ENCODE measurements around the gene TRIM73.
"Not testable (repeated sequence)": the region's sequence is repeated elsewhere in the genome, so short reads cannot be mapped to it uniquely, and the experiment has no call there.

TRIM73 gene

DNA sequence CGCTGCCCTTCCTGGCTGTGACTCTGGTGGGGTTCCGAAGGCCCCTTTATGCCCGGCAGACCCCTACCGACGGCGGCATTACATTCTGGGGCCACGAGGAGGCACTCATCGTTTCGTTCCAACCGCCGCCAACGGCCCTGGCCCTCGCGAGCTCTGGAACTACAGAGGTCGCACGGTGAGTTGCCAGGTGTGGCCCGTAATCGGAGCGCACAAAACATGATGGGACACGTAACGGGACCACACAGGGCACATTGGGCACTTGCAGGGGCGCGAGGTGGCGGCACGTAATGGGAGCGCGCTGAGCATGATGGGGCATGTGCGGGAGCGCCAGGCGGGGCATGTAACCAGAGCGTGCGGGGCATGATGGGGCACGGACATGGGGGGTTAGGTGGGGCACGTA is at the start of gene TRIM73:
TRIM73 (plus strand) TSS at position 301 of the 400 bp plus-strand sequence. CDS start 3,305 bp downstream, outside the sequence.
- DNase-seq, result not testable (repeated sequence)

DNA sequence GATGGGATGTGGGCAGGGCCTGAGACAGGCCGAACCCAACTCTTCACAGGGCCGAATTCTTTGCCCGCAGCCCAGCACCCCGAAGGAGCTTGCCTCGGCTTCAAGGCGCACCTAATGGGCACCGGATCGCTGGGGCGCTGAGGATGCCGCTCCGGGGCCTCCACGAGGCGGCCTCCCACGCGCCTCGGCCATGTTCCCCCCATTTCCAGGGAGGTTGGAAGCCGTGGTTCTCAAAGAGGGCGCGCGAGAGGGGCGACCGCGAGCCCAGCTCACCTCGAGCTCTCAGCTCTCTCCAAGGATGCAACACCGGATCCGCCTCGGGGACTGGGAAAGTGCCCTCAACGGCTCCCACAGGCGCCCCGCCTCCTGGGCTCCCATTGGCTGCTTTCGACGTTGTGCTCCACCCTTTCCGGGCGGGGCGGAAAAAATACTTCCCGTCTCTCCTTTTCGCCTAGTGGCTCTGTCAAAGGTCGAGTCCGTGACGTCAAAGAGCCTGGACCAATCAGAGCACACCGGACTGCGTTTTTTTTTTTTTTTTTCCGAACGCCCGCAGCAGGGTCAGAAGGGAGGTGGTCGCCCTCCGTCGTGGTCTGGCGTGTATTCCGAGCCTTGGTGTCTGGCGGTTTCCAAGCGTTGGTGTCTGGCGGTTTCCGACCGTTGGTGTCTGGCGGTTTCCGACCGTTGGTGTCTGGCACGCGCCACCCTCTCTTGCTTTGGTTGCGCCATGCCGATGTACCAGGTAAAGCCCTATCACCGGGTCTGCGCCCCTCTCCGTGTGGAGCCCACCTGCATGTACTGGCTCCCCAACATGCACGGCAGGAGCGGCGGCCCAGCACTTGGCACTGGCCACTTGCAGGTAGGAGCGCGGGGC is 36.5 kb upstream of the TRIM73 start:
- peak; percentile 38 for DNase-seq

DNA sequence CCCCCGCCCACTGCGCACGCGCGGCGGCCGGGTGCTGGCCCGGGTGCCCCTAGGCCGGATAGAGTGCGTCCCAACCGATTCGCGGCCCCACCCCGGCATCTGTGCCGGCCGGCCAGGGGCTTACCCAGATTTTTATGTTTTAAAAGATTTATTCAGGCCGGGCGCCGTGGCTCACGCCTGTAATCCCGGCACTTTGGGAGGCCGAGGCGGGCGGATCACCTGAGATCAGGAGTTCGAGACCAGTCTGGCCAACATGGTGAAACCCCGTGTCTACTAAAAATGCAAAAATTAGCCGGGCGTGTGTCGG is 35.9 kb upstream of the TRIM73 start:
- peak; percentile 0 for DNase-seq

DNA sequence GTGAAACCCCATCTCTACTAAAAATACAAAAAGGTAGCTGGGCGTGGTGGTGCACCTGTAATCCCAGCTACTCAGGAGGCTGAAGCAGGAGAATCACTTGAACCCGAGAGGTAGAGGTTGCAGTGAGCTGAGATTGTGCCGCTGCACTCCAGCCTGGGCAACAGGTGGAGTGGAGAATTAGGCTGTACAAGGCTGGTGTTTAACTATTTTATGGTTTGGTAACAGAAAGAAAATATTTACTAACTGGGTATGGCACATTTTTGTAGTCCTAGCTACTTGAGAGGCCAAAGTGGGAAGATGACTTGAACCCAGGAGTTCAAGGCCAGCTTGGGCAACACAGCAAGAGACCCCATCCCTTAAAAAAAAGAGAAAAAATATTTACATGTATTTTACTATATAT is 31.4 kb upstream of the TRIM73 start:
- DNase-seq, result not testable (repeated sequence)

DNA sequence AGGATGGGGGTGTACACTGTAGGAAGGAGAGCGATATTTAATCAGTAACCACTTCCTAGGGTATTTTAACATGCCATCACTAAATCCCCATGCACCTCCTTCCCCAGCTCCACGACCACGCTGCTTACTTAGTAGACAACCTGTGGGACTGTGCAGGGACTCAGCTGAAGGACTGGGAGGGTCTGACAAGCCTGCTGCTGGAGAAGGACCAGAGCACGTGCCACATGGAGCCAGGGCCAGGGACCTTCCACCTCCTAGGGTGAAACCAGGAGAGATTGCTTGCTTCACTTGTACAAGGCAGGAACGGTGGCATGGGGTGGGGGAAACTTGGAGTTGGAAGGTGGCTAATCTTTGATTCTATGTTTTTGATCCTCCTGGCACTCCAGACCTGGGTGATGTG is 28.8 kb upstream of the TRIM73 start:
- DNase-seq, result not testable (repeated sequence)

DNA sequence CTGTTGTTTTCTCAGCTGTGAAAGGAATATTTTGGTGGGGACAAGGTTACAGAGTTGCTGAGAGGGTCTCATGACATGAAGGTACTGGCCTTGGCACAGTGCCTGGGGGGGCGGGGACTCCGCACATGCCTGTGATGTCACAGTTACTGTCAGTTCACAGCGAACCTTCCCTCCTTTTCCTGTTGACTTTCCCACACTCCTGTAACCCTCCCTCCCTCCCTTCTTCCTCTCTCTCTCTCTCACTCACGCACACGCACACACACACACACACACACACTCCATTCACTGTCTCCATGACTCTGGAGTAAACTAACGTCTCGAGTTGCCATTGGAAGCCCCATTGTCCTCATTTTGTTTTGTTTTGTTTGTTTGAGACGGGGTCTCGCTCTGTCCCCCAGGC is 28.1 kb upstream of the TRIM73 start:
- not testable (repeated sequence) for DNase-seq

DNA sequence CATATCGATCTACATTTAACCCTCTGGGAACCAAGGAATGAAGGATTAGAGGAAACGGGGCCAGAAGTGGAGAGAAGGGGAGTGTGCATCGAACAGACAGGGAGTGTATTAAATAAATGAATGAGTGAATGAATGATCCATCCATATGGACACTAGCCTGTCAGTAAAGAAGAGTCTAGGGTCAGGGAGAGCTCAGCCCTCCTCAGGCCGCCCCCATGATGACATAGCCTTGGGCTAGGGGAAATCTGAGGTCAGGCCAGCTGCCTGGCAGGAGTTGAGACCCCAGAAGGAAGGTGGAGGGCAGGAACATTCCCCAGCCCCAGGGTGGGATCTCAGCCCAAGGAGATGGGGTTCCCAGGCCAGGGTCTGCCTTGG is 21.3 kb upstream of the TRIM73 start:
- DNase-seq, result not testable (repeated sequence)

DNA sequence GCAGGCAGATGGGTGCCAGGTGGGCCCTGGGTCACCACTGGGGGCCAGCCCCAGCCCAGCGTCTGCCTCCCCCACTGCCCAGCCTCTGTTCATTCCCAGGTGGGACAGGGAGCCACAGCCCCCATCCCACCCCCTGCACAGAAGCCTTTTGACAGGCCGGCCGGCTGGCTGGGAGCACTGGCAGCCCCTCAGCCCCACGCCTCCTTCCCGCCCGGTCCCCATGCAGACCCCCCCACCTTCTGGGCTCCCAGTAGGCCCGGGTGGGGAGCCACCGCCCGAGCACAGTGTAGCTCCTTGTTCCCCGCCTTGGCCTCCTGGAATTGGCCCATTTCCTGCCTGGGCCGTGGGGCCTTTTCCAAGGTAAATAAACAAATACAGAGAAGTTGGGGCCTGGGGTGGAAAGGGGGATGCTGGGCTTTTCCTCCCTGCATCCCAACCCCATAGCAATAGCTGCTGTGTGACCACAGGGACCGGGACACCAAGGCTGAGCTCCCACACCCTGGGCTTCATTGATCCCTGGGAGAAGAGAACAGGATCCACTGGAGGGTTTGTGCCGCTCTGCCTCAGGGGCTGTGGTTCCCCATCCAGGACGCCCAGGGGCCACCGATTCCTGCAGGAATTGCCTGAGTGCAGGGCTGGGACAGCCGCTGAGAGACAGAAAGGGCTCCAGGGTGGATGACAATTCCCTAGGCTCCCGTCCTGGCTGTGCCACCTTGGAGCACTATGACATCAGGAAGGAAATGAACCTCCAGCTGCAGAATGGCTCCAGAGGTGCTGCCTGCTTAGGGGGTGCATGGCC is 20.7 kb upstream of the TRIM73 start:
- DNase-seq, result not testable (repeated sequence)

DNA sequence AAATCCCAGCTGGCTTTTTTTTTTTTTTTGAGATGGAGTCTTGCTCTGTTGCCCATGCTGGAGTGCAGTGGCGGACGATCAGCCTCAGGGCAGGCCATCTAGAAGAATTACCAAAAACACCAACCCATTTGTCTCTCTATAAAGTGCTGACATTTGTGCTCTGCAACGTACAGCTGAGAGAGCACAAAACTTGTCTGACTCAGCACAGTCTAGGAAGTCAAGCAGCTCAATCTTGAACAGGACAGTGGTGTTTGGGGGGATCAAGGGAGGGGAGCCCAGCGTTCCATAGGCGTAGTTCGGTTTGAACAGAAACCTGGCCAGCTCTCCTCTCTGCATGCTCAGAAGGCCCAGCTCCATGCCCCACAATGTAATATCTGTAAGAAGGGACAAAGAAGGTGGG is 2.2 kb upstream of the TRIM73 start:
- DNase-seq, result not testable (repeated sequence)

DNA sequence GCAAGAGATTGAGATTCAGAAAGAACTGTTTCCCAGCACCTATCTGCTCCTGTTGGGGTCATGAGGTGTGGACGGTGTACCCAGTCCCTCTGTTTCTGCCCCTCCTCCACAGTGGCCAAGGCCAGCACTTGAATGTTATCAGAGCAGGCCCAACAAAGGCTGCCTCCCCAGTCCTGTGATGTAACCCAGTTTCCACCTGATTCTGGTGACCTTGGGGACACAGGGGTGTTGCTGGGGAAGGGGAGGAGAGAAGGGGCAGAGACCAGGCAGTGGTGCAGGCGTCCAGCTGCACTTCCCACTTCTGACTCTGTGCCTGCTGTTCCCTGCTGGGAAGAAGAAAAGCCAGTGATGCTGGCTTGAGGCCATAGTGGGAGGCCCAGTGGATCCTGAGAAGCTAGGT is 2.4 kb downstream of the TRIM73 start:
- DNase-seq, result not testable (repeated sequence)

DNA sequence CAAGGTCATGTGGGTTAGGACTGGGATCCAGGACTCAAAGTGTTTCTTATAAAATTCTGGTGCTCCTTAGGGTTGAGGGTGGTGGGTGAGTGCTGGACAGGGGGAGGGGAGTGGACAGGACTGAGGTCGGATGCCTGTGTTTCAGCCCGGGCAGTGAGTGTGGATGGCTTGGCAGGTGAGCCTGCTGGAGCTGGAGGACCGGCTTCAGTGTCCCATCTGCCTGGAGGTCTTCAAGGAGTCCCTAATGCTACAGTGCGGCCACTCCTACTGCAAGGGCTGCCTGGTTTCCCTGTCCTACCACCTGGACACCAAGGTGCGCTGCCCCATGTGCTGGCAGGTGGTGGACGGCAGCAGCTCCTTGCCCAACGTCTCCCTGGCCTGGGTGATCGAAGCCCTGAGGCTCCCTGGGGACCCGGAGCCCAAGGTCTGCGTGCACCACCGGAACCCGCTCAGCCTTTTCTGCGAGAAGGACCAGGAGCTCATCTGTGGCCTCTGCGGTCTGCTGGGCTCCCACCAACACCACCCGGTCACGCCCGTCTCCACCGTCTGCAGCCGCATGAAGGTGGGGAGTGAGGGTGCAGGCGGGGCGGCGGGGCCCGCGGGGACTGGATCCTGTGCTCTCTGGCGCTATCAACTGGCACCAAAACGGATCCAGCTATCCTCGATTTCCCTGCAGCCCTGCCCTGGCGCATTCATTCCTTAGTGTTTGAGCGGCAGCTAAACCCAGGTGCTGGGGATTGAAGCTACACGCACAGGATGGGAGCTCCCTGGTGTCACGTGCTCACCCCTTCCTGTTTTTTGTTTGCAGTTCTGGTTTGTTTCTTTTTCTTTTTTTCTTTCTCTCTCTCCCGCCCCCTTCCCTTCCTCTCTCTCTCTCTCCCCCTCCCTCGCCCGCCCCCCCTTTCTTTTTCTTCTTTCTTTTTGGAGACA is 3.6 kb downstream of the TRIM73 start:
- not testable (repeated sequence) for DNase-seq

DNA sequence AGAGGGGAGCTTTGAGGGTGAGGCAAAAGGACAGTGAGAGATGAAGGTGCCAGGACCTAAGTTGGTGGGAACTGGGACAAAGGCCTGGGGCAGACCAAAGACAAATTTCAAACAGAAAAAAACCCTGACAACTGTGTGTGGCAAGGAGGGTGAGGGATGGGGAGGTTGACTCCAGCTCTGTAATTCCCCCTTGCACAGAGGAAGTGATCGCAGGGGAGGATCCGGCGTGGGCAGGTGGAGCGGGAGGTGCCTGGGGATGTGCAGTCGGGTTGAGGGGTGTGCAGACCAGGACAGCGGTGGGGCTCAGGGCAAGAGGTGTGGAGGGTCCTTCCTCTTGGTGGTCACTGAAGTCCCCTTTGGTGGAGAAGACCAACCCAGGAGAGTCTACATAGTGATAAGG is 5.1 kb downstream of the TRIM73 start:
- DNase-seq, result not testable (repeated sequence)

DNA sequence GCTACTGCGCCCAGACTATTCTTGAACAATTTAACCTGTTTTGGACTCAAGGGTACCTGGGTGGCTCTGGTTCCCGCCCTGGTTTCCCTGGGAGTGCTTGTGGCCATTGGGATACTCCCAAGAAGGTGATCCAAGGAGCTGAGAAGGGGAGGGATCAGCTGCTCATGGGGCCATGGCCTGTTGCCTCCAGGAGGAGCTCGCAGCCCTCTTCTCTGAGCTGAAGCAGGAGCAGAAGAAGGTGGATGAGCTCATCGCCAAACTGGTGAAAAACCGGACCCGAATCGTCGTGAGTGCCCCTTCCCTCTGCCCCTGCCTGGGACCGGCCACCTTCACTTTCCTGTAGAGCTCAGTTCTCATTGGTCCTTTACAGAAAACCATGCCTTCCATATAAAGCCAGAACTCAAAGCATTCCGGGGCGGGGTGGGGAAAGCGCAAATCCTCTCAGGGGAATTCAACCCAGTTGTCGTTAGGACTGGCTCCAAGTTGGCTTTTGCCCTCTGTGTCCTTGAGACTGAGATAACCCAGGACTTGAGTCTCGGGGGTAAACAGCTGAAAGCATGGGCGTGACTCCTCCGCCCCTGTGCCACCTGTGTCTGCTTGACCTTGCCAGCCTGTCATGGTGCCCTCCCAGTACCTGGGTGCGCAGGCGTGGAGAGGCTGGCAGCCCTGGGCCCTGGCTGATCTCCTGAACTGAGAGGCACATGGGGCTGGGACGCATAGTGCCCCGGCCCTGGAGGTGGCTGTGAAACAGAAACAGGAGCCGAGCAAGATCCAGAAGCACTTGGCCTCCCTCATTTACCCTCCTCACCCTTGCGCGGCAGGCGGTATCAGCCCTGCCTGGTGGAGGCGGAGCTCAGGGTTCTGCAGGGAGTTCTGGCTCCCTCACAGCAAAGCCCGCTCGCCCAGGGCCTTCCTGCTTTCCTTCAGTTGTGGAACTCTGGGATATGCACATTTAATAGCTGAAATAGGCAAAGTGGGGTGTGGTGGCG is 8.3 kb downstream of the TRIM73 start:
- not testable (repeated sequence) for DNase-seq

DNA sequence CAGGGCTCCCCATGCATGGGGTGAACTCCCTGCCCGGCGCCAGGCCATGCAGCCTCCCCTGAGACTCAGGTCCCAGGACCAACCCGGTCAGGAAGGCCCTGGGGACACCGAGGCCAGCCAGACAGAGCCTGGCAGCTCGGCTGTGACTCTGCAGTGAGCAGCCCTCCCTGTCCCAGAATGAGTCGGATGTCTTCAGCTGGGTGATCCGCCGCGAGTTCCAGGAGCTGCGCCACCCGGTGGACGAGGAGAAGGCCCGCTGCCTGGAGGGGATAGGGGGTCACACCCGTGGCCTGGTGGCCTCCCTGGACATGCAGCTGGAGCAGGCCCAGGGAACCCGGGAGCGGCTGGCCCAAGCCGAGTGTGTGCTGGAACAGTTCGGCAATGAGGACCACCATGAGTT is 9.2 kb downstream of the TRIM73 start:
- not testable (repeated sequence) for DNase-seq

DNA sequence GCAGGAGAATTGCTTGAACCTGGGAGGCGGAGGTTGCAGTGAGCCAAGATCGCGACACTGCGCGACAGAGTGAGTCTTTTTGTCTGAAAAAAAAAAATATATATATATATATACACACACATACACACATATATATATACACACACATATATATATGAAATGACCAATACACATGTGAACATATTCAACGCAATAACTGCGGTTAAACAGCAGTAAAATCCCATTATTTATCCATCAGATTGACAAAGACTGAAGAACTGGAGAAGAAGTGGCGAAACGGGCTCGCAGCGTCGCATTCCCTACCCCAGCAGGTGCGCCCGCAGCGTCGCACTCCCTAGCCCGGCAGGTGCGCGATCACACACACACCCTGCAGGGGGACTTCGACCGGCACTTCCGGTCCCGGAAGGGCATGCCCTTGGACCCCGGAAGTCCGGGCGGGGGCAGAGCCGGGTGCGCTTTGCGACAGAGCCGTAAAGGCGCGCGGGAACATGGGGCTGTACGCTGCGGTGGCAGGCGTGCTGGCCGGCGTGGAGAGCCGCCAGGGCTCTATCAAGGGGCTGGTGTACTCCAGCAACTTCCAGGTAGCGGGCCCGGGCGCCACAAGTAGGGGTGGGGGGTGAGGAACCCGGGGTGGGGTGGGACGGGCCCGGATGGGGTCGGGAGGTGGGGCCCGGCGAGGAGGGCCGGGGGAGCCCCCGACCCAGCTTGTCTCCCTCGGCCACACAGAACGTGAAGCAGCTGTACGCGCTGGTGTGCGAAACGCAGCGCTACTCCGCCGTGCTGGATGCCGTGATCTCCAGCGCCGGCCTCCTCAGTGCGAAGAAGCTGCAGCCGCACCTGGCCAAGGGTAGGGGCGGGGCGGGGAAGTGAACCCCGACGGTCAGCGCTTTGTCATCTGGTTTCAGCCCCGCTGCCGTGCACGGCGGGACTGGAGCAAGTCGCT is 14.7 kb downstream of the TRIM73 start:
- DNase-seq, result not testable (repeated sequence)

DNA sequence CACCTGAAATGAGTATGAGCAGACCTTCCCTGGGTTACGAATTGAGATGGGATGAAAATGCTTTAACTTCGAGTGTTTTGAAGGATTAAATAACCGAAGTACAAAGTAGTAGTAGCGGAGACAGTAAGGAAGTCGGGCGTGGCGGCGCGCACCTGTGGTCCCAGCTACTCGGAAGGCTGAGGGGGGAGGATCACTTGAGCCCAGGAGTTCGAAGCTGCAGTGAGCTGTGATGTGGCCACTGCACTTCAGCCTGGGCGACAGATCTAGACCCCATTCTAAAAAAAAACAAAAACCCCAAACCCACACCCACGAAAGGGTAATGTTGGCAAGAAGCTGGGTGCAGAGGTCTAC is 15.4 kb downstream of the TRIM73 start:
- DNase-seq, result not testable (repeated sequence)

DNA sequence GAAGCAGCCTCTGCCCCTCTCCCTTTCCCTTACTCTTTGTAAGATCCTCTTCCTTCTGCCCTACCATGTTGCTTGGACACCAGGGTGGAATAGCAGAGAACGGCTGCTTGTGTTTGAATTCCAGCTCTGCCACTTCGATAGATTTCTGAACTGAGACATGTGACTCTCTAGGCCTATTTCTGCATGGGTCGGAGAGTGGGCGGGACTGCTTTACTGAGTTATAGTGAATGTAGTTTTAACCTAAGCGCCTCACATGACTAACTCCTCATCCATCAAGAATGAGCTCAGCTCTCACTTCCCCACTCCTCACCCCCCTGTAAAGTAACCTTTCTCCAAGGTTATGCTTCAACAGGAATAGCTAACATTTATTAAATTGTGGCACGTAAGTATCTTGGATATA is 18.8 kb downstream of the TRIM73 start:
- not testable (repeated sequence) for DNase-seq

DNA sequence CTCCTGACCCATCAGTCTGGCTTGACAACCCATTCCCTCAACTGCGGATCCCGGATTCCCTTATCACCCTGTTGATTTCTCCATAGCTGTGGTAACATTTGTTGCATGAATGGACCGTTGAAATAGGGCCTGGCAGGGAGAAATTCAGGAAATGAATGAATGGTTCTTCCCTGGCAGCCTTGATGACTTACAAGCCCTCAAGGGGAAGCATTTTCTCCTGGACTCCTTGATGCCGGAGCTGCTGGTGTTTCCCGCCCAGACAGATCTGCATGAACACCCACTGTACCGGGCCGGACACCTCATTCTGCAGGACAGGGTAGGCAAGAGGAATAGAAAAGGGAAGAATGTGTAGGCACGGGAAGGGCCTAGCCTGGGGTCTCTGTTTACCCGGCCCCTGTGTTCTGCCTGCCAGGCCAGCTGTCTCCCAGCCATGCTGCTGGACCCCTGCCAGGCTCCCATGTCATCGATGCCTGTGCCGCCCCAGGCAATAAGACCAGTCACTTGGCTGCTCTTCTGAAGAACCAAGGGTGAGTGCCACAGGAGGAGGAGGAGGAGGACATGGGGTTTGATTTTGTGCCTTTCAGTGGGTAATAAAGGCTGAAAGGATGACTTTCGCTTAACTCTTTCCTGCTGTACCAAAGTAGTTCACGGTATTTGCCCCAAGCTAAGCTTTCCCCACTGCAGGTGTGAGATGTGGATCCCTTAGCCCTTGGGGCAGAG is 19.4 kb downstream of the TRIM73 start:
- DNase-seq, result not testable (repeated sequence)

DNA sequence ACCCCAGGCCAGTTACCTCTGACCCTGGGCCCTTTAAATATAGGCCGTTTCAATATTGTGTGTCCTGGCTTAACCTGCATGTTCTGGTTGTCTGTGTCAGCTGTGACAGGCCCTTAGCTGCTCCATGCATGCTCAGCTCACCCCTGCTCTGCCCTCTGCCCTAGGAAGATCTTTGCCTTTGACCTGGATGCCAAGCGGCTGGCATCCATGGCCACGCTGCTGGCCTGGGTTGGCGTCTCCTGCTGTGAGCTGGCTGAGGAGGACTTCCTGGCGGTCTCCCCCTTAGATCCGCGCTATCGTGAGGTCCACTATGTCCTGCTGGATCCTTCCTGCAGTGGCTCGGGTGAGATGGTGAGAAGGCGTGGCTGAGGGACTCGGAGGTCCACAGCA is 20.0 kb downstream of the TRIM73 start:
- not testable (repeated sequence) for DNase-seq
